HG03064 (cell line): ENCODE results near the gene PPP2R1B.
"Not testable (repeated sequence)": the region's sequence is repeated elsewhere in the genome, so short reads cannot be mapped to it uniquely, and the experiment has no call there.

Experiments
- ATAC-seq: cut with Tn5 transposase; IDR thresholded peaks from one replicate; pipeline ENCODE4 v1.9.1; 2021; ENCODE audit warnings: low read depth; ENCODE audit not compliant: unreplicated experiment

The PPP2R1B gene

GRCh38 chr11:111729071-111729830 lies 36.9 kb downstream of the PPP2R1B start:
- ATAC-seq = no peak

GRCh38 chr11:111727431-111727830 lies 38.8 kb downstream of the PPP2R1B start:
- no peak for ATAC-seq

- no peak for ATAC-seq
Observed at GRCh38 chr11:111726301-111726713, 39.9 kb downstream of the PPP2R1B start.

GRCh38 chr11:111725621-111726020 lies 40.6 kb downstream of the PPP2R1B start:
- ATAC-seq = no peak

GRCh38 chr11:111724615-111725129 lies 41.5 kb downstream of the PPP2R1B start:
- no peak for ATAC-seq

- ATAC-seq = no peak
Observed at GRCh38 chr11:111723595-111723994, 42.6 kb downstream of the PPP2R1B start.

- no peak for ATAC-seq
Observed at GRCh38 chr11:111722501-111722900, 43.7 kb downstream of the PPP2R1B start.

- no peak for ATAC-seq
Observed at GRCh38 chr11:111720801-111721494, 45.2 kb downstream of the PPP2R1B start.

- no peak for ATAC-seq
Observed at GRCh38 chr11:111719379-111719778, 46.8 kb downstream of the PPP2R1B start.

GRCh38 chr11:111718859-111719258 lies 47.3 kb downstream of the PPP2R1B start:
- no peak for ATAC-seq

- ATAC-seq = no peak
Observed at GRCh38 chr11:111718436-111718835, 47.8 kb downstream of the PPP2R1B start.

- not testable (repeated sequence) for ATAC-seq
Observed at GRCh38 chr11:111717660-111718059, 48.5 kb downstream of the PPP2R1B start.

- ATAC-seq = no peak
Observed at GRCh38 chr11:111715142-111715816, 50.9 kb downstream of the PPP2R1B start.

- no peak for ATAC-seq
Observed at GRCh38 chr11:111714522-111714921, 51.7 kb downstream of the PPP2R1B start.

GRCh38 chr11:111707691-111708067 lies 58.5 kb downstream of the PPP2R1B start:
- no peak for ATAC-seq

- ATAC-seq = no peak
Observed at GRCh38 chr11:111707039-111707690, 59.0 kb downstream of the PPP2R1B start.

- no peak for ATAC-seq
Observed at GRCh38 chr11:111703576-111703975, 62.6 kb downstream of the PPP2R1B start.

- no peak for ATAC-seq
Observed at GRCh38 chr11:111702623-111703022, 63.6 kb downstream of the PPP2R1B start.

- no peak for ATAC-seq
Observed at GRCh38 chr11:111700162-111700561, 66.0 kb downstream of the PPP2R1B start.

- no peak for ATAC-seq
Observed at GRCh38 chr11:111699579-111700156, 66.5 kb downstream of the PPP2R1B start.
